Small intestine (tissue), 16 donors: Measurements from ENCODE around the gene SLC4A5. TPM values are rescaled to one million over a fixed set of nuclear protein-coding genes. Genes with fewer than 3 reads are reported as not detected.
A peak's percentile ranks its signal among the peaks of the same experiment; 100 is the strongest.

Source experiments
- DNase-seq, 2 donors: peaks; one replicate each; pipeline versions ENCODE4 v3.0.0 to v3.0.0-alpha.2; 2013
- FAIRE-seq: peaks from 2 replicates; lab custom pipeline; 2012; peaks lifted over from hg19 to GRCh38; lab: Jason Lieb, UNC
- H3K27ac ChIP-seq, 3 donors: one replicate each; pipeline ENCODE4 v1.5.1; 2013; ENCODE audit warnings: low read length in 2 of 3, mild to moderate bottlenecking in 2 of 3, control low read depth in 1 of 3, inconsistent platforms in 1 of 3, low read depth in 1 of 3, moderate library complexity in 1 of 3
- H3K27me3 ChIP-seq, 3 donors: one replicate each; pipeline ENCODE4 v1.6.1; 2013; ENCODE audit warnings: low read length in 3 of 3, inconsistent platforms in 1 of 3; ENCODE audit not compliant: control insufficient read depth in 3 of 3, insufficient read depth in 3 of 3
- H3K36me3 ChIP-seq, 3 donors: one replicate each; pipeline ENCODE4 v1.6.1; 2013; ENCODE audit warnings: low read length in 3 of 3, inconsistent platforms in 1 of 3, low read depth in 1 of 3, mild to moderate bottlenecking in 1 of 3, moderate library complexity in 1 of 3; ENCODE audit not compliant: control insufficient read depth in 3 of 3, insufficient read depth in 2 of 3
- H3K4me1 ChIP-seq, 3 donors: one replicate each; pipeline ENCODE4 v1.6.1; 2013; ENCODE audit warnings: low read length in 2 of 3, inconsistent platforms in 1 of 3, low read depth in 1 of 3, mild to moderate bottlenecking in 1 of 3, moderate library complexity in 1 of 3; ENCODE audit not compliant: control insufficient read depth in 3 of 3, insufficient read depth in 2 of 3
- H3K4me3 ChIP-seq, 3 donors: one replicate each; pipeline ENCODE4 v1.5.1; 2013; ENCODE audit warnings: low read length in 3 of 3, control low read depth in 1 of 3, inconsistent platforms in 1 of 3, low read depth in 1 of 3, mild to moderate bottlenecking in 1 of 3, moderate library complexity in 1 of 3
- H3K9me3 ChIP-seq, 2 donors: one replicate each; pipeline ENCODE4 v1.6.1; 2013; ENCODE audit warnings: low read depth in 1 of 2, low read length in 1 of 2; ENCODE audit not compliant: control insufficient read depth in 2 of 2, insufficient read depth in 1 of 2
- WGBS, 3 donors: extraction: QIAGEN DNeasy Blood & Tissue Kit; methylation state at CpG; one replicate each; pipeline ENCODE4 v1.1.7; 2013; 5-methylcytosine and 5-hydroxymethylcytosine counted together
- long read RNA-seq, 10 donors: transcript quantifications; one replicate each; lab custom pipeline, GENCODE V29; 2026
- polyA plus RNA-seq, 4 donors: library from polyadenylated mRNA; stranded (reverse) in 3 of 4; unstranded in 1 of 4; fragments of 200-250 nt in 3 of 4; fragments of 120-200 nt in 1 of 4; gene quantifications; one replicate each; pipeline versions ENCODE4 v1.2.1 to v1.2.3, GENCODE V29; 2013
- donor health status: healthy with polysubstance abuse.
- donor health status: control.
- donor health status: control.
- donor health status: Bipolar disorder and iron deficiency.
- donor health status: healthy.

The SLC4A5 gene, protein sequence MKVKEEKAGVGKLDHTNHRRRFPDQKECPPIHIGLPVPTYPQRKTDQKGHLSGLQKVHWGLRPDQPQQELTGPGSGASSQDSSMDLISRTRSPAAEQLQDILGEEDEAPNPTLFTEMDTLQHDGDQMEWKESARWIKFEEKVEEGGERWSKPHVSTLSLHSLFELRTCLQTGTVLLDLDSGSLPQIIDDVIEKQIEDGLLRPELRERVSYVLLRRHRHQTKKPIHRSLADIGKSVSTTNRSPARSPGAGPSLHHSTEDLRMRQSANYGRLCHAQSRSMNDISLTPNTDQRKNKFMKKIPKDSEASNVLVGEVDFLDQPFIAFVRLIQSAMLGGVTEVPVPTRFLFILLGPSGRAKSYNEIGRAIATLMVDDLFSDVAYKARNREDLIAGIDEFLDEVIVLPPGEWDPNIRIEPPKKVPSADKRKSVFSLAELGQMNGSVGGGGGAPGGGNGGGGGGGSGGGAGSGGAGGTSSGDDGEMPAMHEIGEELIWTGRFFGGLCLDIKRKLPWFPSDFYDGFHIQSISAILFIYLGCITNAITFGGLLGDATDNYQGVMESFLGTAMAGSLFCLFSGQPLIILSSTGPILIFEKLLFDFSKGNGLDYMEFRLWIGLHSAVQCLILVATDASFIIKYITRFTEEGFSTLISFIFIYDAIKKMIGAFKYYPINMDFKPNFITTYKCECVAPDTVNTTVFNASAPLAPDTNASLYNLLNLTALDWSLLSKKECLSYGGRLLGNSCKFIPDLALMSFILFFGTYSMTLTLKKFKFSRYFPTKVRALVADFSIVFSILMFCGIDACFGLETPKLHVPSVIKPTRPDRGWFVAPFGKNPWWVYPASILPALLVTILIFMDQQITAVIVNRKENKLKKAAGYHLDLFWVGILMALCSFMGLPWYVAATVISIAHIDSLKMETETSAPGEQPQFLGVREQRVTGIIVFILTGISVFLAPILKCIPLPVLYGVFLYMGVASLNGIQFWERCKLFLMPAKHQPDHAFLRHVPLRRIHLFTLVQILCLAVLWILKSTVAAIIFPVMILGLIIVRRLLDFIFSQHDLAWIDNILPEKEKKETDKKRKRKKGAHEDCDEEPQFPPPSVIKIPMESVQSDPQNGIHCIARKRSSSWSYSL
- polyA plus RNA-seq: 1 to 10 TPM in 1 of 4 donors, under 1 TPM in 2, not detected in 1; 0.43 to 2.0 (median 0.59) TPM
- long read RNA-seq, donor 1: 0 reads
- long read RNA-seq, donor 2: 0 reads
- long read RNA-seq, donor 3: 0 reads
- long read RNA-seq, donor 4: 0 reads
- long read RNA-seq, donor 5: 0 reads
- long read RNA-seq, donor 6: 0 reads
- long read RNA-seq, donor 7: 0 reads
- long read RNA-seq, donor 8: 0 reads
- long read RNA-seq, donor 9: 0 reads
- long read RNA-seq, donor 10: 0 reads

DNA sequence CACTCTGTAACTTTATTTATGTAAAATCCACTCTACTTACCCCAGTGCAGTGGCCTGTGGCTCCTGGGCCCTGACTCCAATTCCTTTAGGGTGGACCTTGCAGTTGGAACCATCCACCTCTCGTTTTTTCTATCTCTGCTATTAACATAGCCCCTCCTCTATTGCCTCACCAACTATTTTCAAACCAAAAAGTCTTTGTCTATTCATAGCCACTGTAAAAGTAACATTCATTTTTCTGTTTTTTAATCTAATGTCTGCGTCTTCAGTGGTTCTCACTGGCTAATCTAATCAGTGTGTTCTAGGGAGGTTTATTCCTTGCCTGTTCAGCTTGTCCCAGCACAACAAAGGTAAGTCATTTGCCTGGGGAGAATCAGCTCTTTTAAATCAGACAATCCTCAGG is at the start of gene SLC4A5:
SLC4A5 (minus strand) TSS at position 101 of the 400 bp plus-strand sequence. CDS start 28,393 bp downstream, outside the sequence.
- Histone ChIP-seq H3K4me3 (no peak within 1 kb of the TSS), H3K27me3 (no peaks in the 10 kb centered on the region), H3K4me1 (no peaks in the 10 kb centered on the region), H3K27ac (no peak within 1 kb of the TSS), H3K36me3 (no peaks in the 10 kb centered on the region), H3K9me3 (no peaks in the 10 kb centered on the region)
- 62 to 70% (median 69%) methylated on average over 2 of the region's 2 CpGs for WGBS, 3 donors
- no peak for DNase-seq
- no peak for FAIRE-seq

DNA sequence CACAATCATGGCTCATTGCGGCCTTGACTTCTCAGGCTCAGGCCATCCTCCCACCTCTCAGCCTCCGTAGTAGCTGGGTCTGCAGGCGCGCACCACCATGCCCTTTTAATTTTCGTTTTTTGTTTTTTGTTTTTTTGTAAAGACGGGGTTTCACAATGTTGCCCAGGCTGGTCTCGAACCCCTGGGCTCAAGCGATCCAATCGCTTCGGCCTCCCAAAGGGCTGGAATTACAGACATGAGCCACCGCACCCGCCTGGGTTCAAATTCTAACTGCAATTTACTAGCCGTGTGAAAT is 49.2 kb upstream of the SLC4A5 start:
- Histone ChIP-seq H3K4me1 (peaks cover 2 to 12% (median 11%) of the 10 kb centered on the region in 3 donors), H3K4me3 (no peak overlapping the region), H3K9me3 (no peaks in the 10 kb centered on the region), H3K36me3 (no peaks in the 10 kb centered on the region), H3K27me3 (peaks cover 0 to 3% (median 0%) of the 10 kb centered on the region in 3 donors), H3K27ac (no peak overlapping the region)
- DNase-seq (peak in 1 of 2 donors; percentile 29), FAIRE-seq (no peak)
- WGBS, 3 donors: 41 to 66% (median 50%) methylated on average over 13 of the region's 13 CpGs

GRCh38 chr2:74391580-74392448 is 48.6 kb upstream of the SLC4A5 start:
- Histone ChIP-seq H3K27me3 (peaks cover 0 to 3% (median 0%) of the 10 kb centered on the region in 3 donors), H3K4me1 (peaks cover 2 to 12% (median 11%) of the 10 kb centered on the region in 3 donors), H3K27ac (peak overlapping the region; percentile 84 to 93 (median 86)), H3K9me3 (no peaks in the 10 kb centered on the region), H3K36me3 (no peaks in the 10 kb centered on the region), H3K4me3 (peak overlapping the region; percentile 86 to 99 (median 88))
- peak; percentile 95 to 96 for DNase-seq
- FAIRE-seq: no peak
- WGBS, 3 donors: 1 to 2% (median 1%) methylated on average over 53 to 62 of the region's 62 CpGs

DNA sequence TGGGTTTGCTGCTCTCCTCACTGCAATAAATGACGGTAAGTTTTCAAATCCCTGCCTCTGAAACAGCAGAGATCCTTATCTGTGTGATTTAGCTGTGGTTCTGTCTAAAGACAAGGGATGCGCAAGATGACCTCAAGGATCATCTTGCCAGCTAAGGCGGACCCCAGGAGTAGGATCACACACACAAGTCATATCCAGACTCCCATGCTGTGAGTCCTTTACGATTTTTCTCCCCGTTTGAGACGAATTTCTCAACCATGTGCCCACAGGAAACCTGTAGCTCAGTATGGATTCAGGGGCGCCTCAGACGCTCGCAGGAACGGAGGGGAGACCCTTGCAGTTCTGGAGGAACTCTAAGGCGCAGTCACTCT is 48.0 kb upstream of the SLC4A5 start:
- WGBS, 3 donors: 0 to 2% (median 0%) methylated on average over 11 of the region's 11 CpGs
- Histone ChIP-seq H3K4me1 (peaks cover 2 to 12% (median 11%) of the 10 kb centered on the region in 3 donors), H3K9me3 (no peaks in the 10 kb centered on the region), H3K4me3 (peak overlapping the region; percentile 86 to 99 (median 88)), H3K36me3 (no peaks in the 10 kb centered on the region), H3K27ac (peak overlapping the region in 2 of 3 donors; percentile 84 to 93), H3K27me3 (peaks cover 0 to 3% (median 0%) of the 10 kb centered on the region in 3 donors)
- FAIRE-seq (no peak), DNase-seq (no peak)

GRCh38 chr2:74390606-74391005 is 47.4 kb upstream of the SLC4A5 start:
- 58 to 69% (median 68%) methylated on average over 5 of the region's 5 CpGs for WGBS, 3 donors

DNA sequence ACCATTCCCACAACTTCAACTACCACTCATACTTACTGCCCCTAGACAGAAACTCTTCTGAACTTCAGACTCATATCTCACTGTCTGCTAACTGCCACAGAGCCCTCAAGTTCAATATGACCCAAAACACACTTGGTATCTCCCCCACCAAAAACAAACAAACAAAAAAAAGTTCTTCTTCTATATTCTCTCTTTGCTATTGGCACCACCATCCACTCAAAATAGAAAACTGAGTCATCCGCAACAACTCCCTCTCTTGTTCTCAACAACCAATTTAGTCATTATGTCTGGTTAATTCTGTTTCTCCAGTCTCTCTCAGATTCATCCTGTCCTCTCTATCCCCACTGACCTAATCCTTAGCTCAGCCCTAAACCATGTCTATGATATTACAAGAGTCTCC is 44.1 kb upstream of the SLC4A5 start:
- 89 to 97% (median 96%) methylated on average over 1 of the region's 1 CpG for WGBS, 3 donors
- H3K27me3 ChIP-seq: peaks cover 0 to 1% (median 0%) of the 10 kb centered on the region in 3 donors
- no peaks in the 10 kb centered on the region for H3K9me3 ChIP-seq
- DNase-seq (no peak), FAIRE-seq (no peak)
- peaks cover 2 to 12% (median 11%) of the 10 kb centered on the region in 3 donors for H3K4me1 ChIP-seq
- no peak overlapping the region for H3K27ac ChIP-seq
- H3K36me3 ChIP-seq: peaks cover 0 to 10% (median 9%) of the 10 kb centered on the region in 3 donors
- H3K4me3 ChIP-seq: no peak overlapping the region

More at GRCh38 chr2:74390606-74391005, 47.4 kb upstream of the SLC4A5 start:
- Histone ChIP-seq H3K4me1 (peaks cover 2 to 12% (median 11%) of the 10 kb centered on the region in 3 donors), H3K36me3 (no peaks in the 10 kb centered on the region), H3K27ac (no peak overlapping the region), H3K4me3 (peak overlapping the region in 1 of 3 donors; percentile 86), H3K9me3 (no peaks in the 10 kb centered on the region), H3K27me3 (peaks cover 0 to 3% (median 0%) of the 10 kb centered on the region in 3 donors)
- DNase-seq: no peak
- no peak for FAIRE-seq

DNA sequence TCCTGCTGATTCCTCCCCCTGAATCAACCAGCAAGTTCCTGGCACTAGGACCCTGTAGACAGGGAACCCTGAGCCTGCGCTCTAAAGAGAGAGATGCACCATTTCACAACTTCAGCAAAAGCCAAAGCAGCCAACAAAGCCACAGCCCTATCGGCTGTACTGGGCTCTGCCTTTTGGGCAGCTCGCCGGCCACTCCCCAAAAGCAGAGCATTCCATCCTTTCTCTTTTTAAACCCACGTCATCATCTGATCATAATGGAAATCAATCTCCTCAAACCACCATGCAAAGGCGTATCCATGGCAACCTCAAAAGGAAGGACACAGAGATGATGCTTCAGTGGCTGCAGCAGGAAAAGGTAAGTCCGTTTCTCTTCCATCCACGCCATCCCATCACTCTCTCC is 42.2 kb upstream of the SLC4A5 start:
- FAIRE-seq (no peak), DNase-seq (no peak)
- Histone ChIP-seq H3K36me3 (peaks cover 0 to 10% (median 9%) of the 10 kb centered on the region in 3 donors), H3K27ac (no peak overlapping the region), H3K4me1 (peaks cover 6 to 11% (median 9%) of the 10 kb centered on the region in 3 donors), H3K27me3 (no peaks in the 10 kb centered on the region), H3K9me3 (no peaks in the 10 kb centered on the region), H3K4me3 (no peak overlapping the region)
- 76 to 93% (median 89%) methylated on average over 8 of the region's 8 CpGs for WGBS, 3 donors
